Bronchial epithelial cell (primary cell): ENCODE measurements around the gene KCNT2. TPM values are rescaled to one million over a fixed set of nuclear protein-coding genes. Genes with fewer than 3 reads are reported as not detected.

Experiments
- DNase-seq: peaks from one replicate; pipeline ENCODE4 v3.0.0-alpha.2; 2010; ENCODE audit warnings: low read depth
- FAIRE-seq: peaks from 2 replicates; lab custom pipeline; 2011; peaks lifted over from hg19 to GRCh38; lab: Jason Lieb, UNC
- H3K27me3 ChIP-seq: 2 replicates; pipeline ENCODE4 v1.5.1; 2011; ENCODE audit warnings: low read length; ENCODE audit not compliant: control insufficient read depth, insufficient read depth
- H3K36me3 ChIP-seq: 2 replicates; pipeline ENCODE4 v1.5.1; 2011; ENCODE audit warnings: low read length; ENCODE audit not compliant: control insufficient read depth, insufficient read depth
- H3K4me3 ChIP-seq: 2 replicates; pipeline ENCODE4 v1.5.1; 2011; ENCODE audit warnings: mild to moderate bottlenecking, low read depth, low read length, control low read depth
- total RNA-seq: library from RNA; depleted of rRNA; stranded (reverse); fragments of >200 nt; gene quantifications from 2 replicates; pipeline ENCODE4 v1.2.1, GENCODE V29; 2014
- TF ChIP-seq, protein P1 (sequence below): IDR thresholded peaks from 2 replicates; pipeline ENCODE4 v1.5.1; 2011; ENCODE audit warnings: mild to moderate bottlenecking, moderate library complexity, low read length, control low read depth, inconsistent platforms; ENCODE audit not compliant: insufficient read depth, severe bottlenecking

The KCNT2 gene
- total RNA-seq, 1 donor from 2014 or later = under 0.01 TPM

DNA sequence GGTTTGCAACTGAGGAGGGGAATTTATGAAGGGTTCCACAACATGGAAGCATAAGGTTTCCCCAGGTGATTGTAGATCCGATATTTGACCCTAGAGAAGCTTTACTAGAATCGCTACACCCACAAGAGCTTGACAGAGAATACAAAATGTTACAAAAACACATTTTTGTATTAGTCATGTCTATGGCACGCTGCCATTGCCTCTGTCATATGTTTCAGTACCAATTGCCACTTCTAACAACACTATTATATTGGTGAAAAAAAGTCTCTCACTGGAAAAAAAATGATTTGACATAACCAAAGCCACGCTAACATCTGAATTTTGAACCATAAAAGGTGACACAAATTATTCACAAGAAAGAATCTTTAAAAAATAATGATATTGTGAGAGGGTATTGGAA, 214.5 kb downstream of the KCNT2 start:
- Histone ChIP-seq H3K27me3 (no peaks in the 10 kb centered on the region), H3K4me3 (no peak overlapping the region), H3K36me3 (no peaks in the 10 kb centered on the region)
- no peak for FAIRE-seq
- DNase-seq = peak; percentile 69
- TF ChIP-seq, protein P1, sequence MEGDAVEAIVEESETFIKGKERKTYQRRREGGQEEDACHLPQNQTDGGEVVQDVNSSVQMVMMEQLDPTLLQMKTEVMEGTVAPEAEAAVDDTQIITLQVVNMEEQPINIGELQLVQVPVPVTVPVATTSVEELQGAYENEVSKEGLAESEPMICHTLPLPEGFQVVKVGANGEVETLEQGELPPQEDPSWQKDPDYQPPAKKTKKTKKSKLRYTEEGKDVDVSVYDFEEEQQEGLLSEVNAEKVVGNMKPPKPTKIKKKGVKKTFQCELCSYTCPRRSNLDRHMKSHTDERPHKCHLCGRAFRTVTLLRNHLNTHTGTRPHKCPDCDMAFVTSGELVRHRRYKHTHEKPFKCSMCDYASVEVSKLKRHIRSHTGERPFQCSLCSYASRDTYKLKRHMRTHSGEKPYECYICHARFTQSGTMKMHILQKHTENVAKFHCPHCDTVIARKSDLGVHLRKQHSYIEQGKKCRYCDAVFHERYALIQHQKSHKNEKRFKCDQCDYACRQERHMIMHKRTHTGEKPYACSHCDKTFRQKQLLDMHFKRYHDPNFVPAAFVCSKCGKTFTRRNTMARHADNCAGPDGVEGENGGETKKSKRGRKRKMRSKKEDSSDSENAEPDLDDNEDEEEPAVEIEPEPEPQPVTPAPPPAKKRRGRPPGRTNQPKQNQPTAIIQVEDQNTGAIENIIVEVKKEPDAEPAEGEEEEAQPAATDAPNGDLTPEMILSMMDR = no peak

DNA sequence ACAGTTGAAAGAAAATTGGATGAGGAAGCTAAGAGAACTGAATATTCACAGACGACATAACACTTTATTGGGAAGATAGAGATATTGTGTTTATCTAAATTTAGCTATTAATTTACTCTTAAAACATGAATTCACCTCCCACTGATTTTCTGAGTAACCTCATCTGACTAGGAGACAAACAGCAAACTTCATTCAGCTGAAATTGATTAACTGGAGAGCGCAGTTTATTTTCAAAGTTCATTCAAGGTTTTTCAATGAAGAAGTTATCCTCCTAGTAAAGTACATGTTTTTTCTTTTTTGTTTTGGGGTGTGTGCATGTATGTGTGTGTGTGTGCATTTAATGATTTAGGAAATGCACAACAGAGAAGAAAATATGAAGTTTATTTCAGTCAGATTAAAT, 215.0 kb downstream of the KCNT2 start:
- TF ChIP-seq, protein P1 = no peak
- no peak for DNase-seq
- Histone ChIP-seq H3K36me3 (no peaks in the 10 kb centered on the region), H3K27me3 (no peaks in the 10 kb centered on the region), H3K4me3 (no peak overlapping the region)
- no peak for FAIRE-seq

DNA sequence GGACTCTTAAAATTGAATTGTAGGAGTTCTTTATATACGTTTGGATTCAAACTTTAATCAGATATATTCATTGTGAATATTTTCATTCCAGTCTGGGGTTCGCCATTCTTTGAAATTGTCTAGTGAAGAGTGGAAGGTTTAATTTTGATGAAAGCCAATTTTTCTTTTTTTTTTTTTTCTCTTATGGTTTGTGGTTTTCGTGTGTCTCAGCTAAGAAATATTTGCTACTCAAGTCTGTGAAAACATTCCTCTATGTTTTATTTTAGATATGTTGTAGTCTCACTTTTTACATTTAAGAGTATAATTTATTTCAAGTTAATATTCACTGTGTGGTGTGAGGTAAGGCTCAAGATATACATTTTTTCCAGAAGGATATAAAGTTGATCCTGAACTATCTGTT, 220.5 kb downstream of the KCNT2 start:
- no peaks in the 10 kb centered on the region for H3K27me3 ChIP-seq
- TF ChIP-seq, protein P1 = no peak
- no peak for DNase-seq
- no peaks in the 10 kb centered on the region for H3K36me3 ChIP-seq
- no peak overlapping the region for H3K4me3 ChIP-seq
- no peak for FAIRE-seq

DNA sequence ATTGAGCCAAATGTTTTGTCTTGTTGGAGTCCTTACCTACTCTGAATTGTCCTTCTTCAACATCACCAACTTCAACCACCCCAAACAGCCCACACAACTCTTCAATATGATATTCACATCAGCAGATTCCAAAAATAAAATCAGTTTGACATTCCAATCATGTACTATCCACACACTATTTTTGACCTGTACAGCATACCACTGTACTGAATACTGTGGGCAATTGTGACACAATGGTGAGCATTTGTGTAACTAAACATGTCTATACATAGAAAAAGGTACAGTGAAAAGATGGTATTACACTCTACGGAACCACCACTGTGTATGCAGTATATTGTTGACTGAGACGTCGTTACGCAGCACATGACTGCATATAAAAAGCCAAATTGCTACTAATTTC, 223.1 kb downstream of the KCNT2 start:
- Histone ChIP-seq H3K4me3 (no peak overlapping the region), H3K36me3 (no peaks in the 10 kb centered on the region), H3K27me3 (no peaks in the 10 kb centered on the region)
- FAIRE-seq (no peak), DNase-seq (no peak)
- TF ChIP-seq, protein P1 = no peak

DNA sequence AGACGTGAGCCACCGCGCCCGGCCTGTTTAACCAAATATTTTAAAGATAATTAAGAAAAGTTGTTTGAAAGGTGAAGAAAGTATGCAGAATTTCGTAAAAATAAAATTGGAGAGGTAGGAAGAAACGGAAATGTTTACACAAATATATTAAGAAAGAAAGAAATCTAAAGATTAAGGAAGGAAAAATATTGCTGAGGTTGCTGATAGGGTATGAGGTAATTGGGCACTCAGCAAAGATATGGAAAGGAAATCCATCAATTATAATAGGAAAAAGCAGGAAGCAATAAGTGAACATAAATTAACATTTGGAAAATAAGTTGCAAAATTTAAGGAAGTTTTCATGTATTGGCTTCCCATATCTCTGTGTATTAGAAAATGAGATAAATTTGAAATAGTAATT, 225.9 kb downstream of the KCNT2 start:
- H3K4me3 ChIP-seq = no peak overlapping the region
- no peaks in the 10 kb centered on the region for H3K36me3 ChIP-seq

DNA sequence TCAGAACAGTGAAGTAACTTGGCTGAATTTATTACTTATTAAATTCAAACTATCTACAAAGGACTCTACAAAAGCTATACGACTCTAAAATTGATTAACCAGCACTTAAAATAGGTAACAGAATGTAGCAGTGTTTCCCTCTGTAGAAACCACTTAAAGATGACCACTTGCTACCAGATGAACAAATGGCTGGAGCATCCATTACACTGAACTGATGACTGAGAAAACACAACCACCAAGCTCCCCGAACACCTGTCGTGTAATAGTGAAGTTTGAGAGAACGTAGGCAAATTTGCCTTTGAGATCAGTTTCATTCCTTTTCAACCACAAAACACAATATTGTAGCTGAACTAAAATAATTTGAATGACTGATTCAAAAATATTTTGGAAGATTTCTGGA, 226.7 kb downstream of the KCNT2 start:
- Histone ChIP-seq H3K27me3 (no peaks in the 10 kb centered on the region), H3K4me3 (no peak overlapping the region), H3K36me3 (no peaks in the 10 kb centered on the region)
- no peak for DNase-seq
- no peak for FAIRE-seq
- TF ChIP-seq, protein P1 = no peak

More for the DNA sequence above, 225.9 kb downstream of the KCNT2 start:
- TF ChIP-seq, protein P1 = no peak
- no peak for FAIRE-seq
- no peaks in the 10 kb centered on the region for H3K27me3 ChIP-seq
- no peak for DNase-seq
